Common myeloid progenitor, CD34-positive (primary cell): Measurements from ENCODE around the gene PAPPA2.

Source experiments
- CTCF ChIA-PET: fragments of 350-600 bp; sonication (Branson Sonifier 250); formaldehyde crosslinking; loops from one replicate; lab custom pipeline; 2021; ENCODE audit warnings: antibody characterized with exemption; lab: Charles Lee
- POLR2A ChIA-PET: fragments of 350-600 bp; sonication (Branson Sonifier 250); formaldehyde crosslinking; loops from one replicate; lab custom pipeline; 2021; ENCODE audit warnings: antibody characterized with exemption; lab: Charles Lee
- DNase-seq, 3 donors: peaks; one replicate each; pipeline versions ENCODE4 v3.0.0 to v3.0.0-alpha.2; 2013
- H3K27ac ChIP-seq, 2 experiments: 1 replicate in 1 of 2; 2 replicates in 1 of 2; pipeline ENCODE4 v1.7.0; 2013; ENCODE audit warnings: inconsistent platforms in 2 of 2, low read length in 2 of 2, mild to moderate bottlenecking in 2 of 2, low read depth in 1 of 2, moderate library complexity in 1 of 2; ENCODE audit not compliant: severe bottlenecking in 2 of 2, insufficient read depth in 1 of 2, poor library complexity in 1 of 2
- H3K27me3 ChIP-seq, 5 experiments: replicated peaks in 2 of 5; 1 replicate in 3 of 5; 2 replicates in 2 of 5; pipeline versions ENCODE4 v1.6.1 to v1.7.0; 2013; ENCODE audit warnings: low read length in 4 of 5, mild to moderate bottlenecking in 2 of 5, moderate library complexity in 2 of 5, inconsistent platforms in 1 of 5; ENCODE audit not compliant: insufficient read depth in 5 of 5, control insufficient read depth in 4 of 5
- H3K36me3 ChIP-seq, 4 experiments: 1 replicate in 2 of 4; 2 replicates in 2 of 4; pipeline versions ENCODE4 v1.6.1 to v1.7.0; 2013; ENCODE audit warnings: low read length in 3 of 4, control low read depth in 1 of 4, mild to moderate bottlenecking in 1 of 4; ENCODE audit not compliant: control insufficient read depth in 4 of 4, insufficient read depth in 4 of 4
- H3K4me1 ChIP-seq, 4 experiments: 1 replicate in 3 of 4; 2 replicates in 1 of 4; pipeline versions ENCODE4 v1.6.1 to v1.7.1; 2013; ENCODE audit warnings: low read length in 3 of 4, mild to moderate bottlenecking in 3 of 4, control low read depth in 1 of 4, inconsistent platforms in 1 of 4, moderate library complexity in 1 of 4; ENCODE audit not compliant: control insufficient read depth in 4 of 4, insufficient read depth in 4 of 4; ENCODE audit errors: control extremely low read depth in 1 of 4
- H3K4me3 ChIP-seq, 7 experiments: 1 replicate in 4 of 7; 2 replicates in 3 of 7; pipeline versions ENCODE4 v1.5.1 to v1.7.0; 2013; ENCODE audit warnings: mild to moderate bottlenecking in 7 of 7, low read length in 6 of 7, moderate library complexity in 6 of 7, inconsistent platforms in 2 of 7, low read depth in 2 of 7, control low read depth in 1 of 7; ENCODE audit not compliant: insufficient read depth in 4 of 7, control insufficient read depth in 1 of 7; ENCODE audit errors: extremely low read depth in 1 of 7
- H3K9me3 ChIP-seq, 5 experiments: 1 replicate in 4 of 5; 2 replicates in 1 of 5; pipeline versions ENCODE4 v1.6.1 to v1.7.1; 2013; ENCODE audit warnings: low read length in 4 of 5, mild to moderate bottlenecking in 2 of 5, inconsistent platforms in 1 of 5, low read depth in 1 of 5, moderate library complexity in 1 of 5; ENCODE audit not compliant: control insufficient read depth in 4 of 5, insufficient read depth in 2 of 5; ENCODE audit errors: control extremely low read depth in 1 of 5
- WGBS: methylation state at CpG from one replicate; pipeline ENCODE4 v1.1.5; 2013; ENCODE audit not compliant: insufficient coverage; 5-methylcytosine and 5-hydroxymethylcytosine counted together

The PAPPA2 gene

DNA sequence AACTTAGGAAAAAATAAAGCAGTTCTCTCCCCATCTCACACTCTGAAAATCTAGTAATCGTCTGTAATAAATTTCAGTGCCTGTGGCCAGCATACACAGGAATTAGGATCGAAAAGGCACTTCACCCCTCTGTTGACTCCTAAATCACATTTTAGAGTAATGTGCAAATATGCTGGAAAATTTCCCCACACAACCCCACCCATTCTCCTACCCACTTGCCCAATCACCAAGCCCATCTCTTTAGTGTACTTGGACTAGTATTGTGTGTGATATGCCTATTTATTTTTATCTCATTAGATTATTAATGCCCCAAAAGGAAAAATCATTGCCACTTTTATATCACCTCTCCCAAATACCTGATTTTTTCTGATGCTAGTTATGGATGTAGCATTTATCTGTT lies 378.3 kb downstream of the PAPPA2 start:
- Histone ChIP-seq H3K4me3 (no peak overlapping the region), H3K27me3 (no peaks in the 10 kb centered on the region), H3K27ac (no peak overlapping the region), H3K9me3 (no peaks in the 10 kb centered on the region), H3K4me1 (no peaks in the 10 kb centered on the region), H3K36me3 (no peaks in the 10 kb centered on the region)
- POLR2A ChIA-PET = no interaction called here
- no peak for DNase-seq
- WGBS = 100% methylated on average over 1 of the region's 2 CpGs
- CTCF ChIA-PET = interaction anchor here (1.3 kb wide), 1 partner anchor 281 kb away, joined by 4 read pairs; no protein-coding TSS in a partner anchor

DNA sequence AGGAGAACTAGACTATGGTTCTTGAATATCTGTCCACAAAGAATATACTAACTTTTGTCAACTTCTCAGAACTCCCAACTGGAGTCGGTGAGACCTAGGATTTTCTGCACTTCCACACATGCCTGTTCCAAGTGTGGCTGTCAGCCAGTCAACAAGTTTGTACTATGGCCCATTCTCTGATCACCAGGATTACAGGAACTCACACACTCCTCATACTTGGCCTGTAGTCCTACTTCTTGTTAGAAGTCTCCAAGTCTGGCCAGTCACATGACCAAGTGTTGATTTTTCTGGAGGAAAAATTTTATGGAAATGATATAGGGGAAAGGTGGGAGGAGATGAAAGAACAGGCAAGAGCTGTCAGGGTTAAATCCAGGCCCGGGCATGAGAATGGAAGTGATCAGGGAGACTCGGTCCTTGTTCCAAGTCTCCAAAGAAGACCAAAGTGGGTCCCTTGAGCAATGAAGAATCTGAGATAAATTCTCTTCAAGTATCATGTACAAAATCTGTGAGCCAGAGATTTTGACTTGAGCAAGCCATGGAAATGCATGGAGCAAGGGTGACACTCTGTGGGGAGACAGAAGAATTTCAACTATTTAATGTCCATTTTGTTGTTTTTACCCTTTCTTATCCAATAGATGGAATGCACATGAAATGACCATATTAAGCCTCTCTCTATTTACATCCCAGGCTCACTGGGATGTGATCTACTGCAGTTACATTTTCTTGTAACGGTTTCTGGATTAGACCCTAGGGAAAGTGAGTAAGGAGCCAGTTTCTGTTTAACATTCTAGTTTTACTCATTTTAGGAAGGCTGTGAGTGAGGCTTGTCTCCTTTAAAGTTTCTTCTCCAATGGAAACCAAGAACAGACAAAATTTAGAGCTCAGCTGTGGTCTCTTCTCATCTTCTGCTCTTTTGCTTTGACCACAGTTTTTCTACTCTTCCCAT lies 380.6 kb downstream of the PAPPA2 start:
- ChIA-PET POLR2A (no interaction called here), CTCF (no interaction called here)
- no peaks in the 10 kb centered on the region for H3K36me3 ChIP-seq
- no peaks in the 10 kb centered on the region for H3K9me3 ChIP-seq
- no peaks in the 10 kb centered on the region for H3K27me3 ChIP-seq
- 63% methylated on average over 4 of the region's 4 CpGs for WGBS
- no peak overlapping the region for H3K27ac ChIP-seq
- H3K4me1 ChIP-seq = no peaks in the 10 kb centered on the region
- H3K4me3 ChIP-seq = no peak overlapping the region
- peak; percentile 3 to 38 (median 17) for DNase-seq

DNA sequence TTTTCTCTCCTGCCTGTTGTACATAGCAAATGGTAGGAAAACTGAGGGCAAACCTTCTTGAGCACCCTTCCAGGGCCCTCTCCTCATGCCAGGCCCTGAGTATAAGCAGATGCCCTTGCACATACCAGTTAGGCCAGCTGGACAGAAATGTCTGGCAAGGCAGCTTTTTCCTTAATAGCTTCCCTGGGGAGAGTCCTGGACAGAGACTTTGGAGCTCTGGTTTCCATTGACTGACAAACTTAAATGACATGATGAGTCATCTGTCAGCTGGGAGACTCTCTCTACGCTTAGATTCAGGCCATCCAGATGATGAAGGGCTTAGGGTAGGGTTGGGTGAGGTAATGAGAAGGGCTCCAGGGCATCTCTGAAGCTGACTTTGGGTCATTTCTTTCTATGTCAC lies 384.1 kb downstream of the PAPPA2 start:
- no peak for DNase-seq
- no peak overlapping the region for H3K27ac ChIP-seq
- WGBS = no CpG with 5 or more reads among the region's 1 CpG
- no peaks in the 10 kb centered on the region for H3K27me3 ChIP-seq
- H3K4me3 ChIP-seq = no peak overlapping the region
- H3K36me3 ChIP-seq = no peaks in the 10 kb centered on the region
- H3K9me3 ChIP-seq = no peaks in the 10 kb centered on the region
- ChIA-PET CTCF (no interaction called here), POLR2A (no interaction called here)
- H3K4me1 ChIP-seq = no peaks in the 10 kb centered on the region

DNA sequence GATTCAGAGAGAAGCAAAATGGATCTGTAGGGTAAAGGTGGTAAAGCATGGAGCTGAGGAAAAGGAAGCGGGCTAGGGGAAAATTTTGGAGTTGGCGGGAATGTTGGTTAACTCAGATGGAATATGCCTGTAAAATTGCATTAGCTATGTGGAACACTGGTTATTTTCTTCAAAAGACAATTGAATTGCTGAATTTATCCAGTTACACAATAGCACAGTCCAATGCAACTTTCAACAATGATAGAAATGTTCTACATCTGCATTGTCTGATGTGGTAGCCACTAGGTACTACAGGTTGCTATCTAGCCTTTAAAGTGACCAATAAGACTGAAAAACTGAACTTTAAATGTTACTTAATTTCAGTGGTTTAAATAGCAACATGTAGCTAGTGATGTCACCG lies 386.3 kb downstream of the PAPPA2 start:
- no peaks in the 10 kb centered on the region for H3K27me3 ChIP-seq
- 100% methylated on average over 1 of the region's 3 CpGs for WGBS
- no peak for DNase-seq
- CTCF ChIA-PET = no interaction called here
- H3K9me3 ChIP-seq = no peaks in the 10 kb centered on the region
- no peak overlapping the region for H3K4me3 ChIP-seq
- H3K4me1 ChIP-seq = no peaks in the 10 kb centered on the region
- no peaks in the 10 kb centered on the region for H3K36me3 ChIP-seq
- POLR2A ChIA-PET = no interaction called here
- no peak overlapping the region for H3K27ac ChIP-seq

DNA sequence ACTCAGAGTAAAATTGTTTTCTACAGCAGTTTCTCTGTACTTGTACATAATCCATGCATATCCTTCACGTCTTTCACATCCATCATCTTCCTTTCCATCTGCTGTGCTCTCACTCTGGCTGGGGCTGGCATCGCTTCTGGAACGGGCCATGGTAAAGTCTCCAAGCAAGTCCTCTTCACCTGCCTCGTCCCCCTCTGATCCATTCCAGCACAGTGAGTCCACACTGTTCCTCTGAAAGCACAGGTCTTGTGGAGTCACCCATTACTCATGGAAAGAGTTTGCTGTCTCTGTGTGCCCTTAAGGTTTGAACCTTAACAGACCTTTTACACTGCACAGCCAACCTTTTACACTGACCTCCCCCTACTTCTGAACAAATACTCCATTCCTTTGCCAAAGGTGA lies 387.9 kb downstream of the PAPPA2 start:
- DNase-seq = no peak
- no peaks in the 10 kb centered on the region for H3K9me3 ChIP-seq
- no peaks in the 10 kb centered on the region for H3K4me1 ChIP-seq
- 86% methylated on average over 4 of the region's 4 CpGs for WGBS
- H3K27ac ChIP-seq = no peak overlapping the region
- no peaks in the 10 kb centered on the region for H3K27me3 ChIP-seq
- ChIA-PET CTCF (no interaction called here), POLR2A (no interaction called here)
- H3K36me3 ChIP-seq = no peaks in the 10 kb centered on the region
- H3K4me3 ChIP-seq = no peak overlapping the region

DNA sequence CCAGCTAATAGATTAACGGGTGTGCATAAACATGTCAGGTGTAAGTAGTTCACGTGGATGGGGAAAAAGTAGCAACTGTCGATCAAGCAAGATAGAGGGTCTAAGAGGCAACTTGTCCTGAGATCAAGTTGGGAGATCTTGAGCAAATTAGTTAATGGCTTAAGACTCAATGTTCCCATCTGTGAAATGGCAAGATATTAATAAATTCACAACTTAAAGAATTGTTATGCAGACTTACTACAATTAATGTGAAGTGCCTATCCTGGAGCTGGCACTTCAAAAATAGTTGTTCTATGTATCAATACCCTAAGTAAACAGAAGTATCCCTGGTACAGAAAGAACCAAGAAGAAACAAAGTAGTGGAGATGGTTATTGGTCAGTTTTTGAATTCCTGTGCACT lies 389.1 kb downstream of the PAPPA2 start:
- no peaks in the 10 kb centered on the region for H3K36me3 ChIP-seq
- 94% methylated on average over 2 of the region's 3 CpGs for WGBS
- ChIA-PET POLR2A (no interaction called here), CTCF (no interaction called here)
- no peaks in the 10 kb centered on the region for H3K27me3 ChIP-seq
- H3K9me3 ChIP-seq = no peaks in the 10 kb centered on the region
- no peak overlapping the region for H3K27ac ChIP-seq
- no peaks in the 10 kb centered on the region for H3K4me1 ChIP-seq
- DNase-seq = no peak
- no peak overlapping the region for H3K4me3 ChIP-seq

DNA sequence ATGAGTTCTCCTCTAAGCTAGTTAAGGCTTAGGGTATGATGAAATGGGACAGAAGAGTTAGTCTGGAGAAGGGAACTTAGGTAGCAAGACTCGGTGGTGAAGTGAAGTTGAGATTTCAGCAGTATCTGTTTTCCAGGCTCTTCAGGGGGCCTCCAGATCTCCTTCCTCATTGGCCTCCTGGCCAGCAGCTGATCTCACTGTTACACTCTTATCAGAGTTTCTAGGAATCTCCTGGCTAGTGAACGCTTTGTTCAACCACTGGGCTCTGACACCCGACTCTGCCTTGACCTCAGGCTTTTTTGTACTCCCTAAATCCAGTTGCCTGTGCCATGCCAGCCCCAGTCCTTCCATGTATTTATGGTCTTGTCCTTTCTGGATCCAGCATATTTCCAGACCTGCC lies 390.5 kb downstream of the PAPPA2 start:
- no peak for DNase-seq
- Histone ChIP-seq H3K36me3 (no peaks in the 10 kb centered on the region), H3K27me3 (no peaks in the 10 kb centered on the region), H3K9me3 (no peaks in the 10 kb centered on the region), H3K4me3 (no peak overlapping the region), H3K27ac (no peak overlapping the region), H3K4me1 (no peaks in the 10 kb centered on the region)
- POLR2A ChIA-PET = no interaction called here
- WGBS = 97% methylated on average over 2 of the region's 3 CpGs
- CTCF ChIA-PET = no interaction called here
